H1 (cell line): ENCODE results near the gene MTARC2. TPM values are rescaled to one million over a fixed set of nuclear protein-coding genes. Genes with fewer than 3 reads are reported as not detected.
A peak's percentile ranks its signal among the peaks of the same experiment; 100 is the strongest.

Experiments
- CTCF ChIA-PET: fragments of 300-600 bp; sonication (Branson Sonifier 250); formaldehyde crosslinking; loops from one replicate; lab custom pipeline; 2021; ENCODE audit not compliant: partially characterized antibody; lab: Charles Lee
- POLR2A ChIA-PET: fragments of 300-600 bp; sonication (Branson Sonifier 250); formaldehyde crosslinking; loops from one replicate; lab custom pipeline; 2021; ENCODE audit warnings: inconsistent platforms; ENCODE audit not compliant: partially characterized antibody; lab: Charles Lee
- DNase-seq, 2 experiments: peaks; one replicate each; pipeline versions ENCODE4 v3.0.0 to v3.0.0-alpha.2; 2010 to 2022; ENCODE audit warnings: low spot score in 2 of 2, low read depth in 1 of 2, mixed read lengths in 1 of 2
- FAIRE-seq: peaks from 2 replicates; lab custom pipeline; 2011; peaks lifted over from hg19 to GRCh38; lab: Jason Lieb, UNC
- H2AFZ ChIP-seq: 2 replicates; pipeline ENCODE4 v1.8.1; 2012; ENCODE audit warnings: low read length, inconsistent platforms
- H2AK5ac ChIP-seq: 2 replicates; pipeline ENCODE4 v1.6.1; 2013; ENCODE audit warnings: low read depth, low read length
- H2BK120ac ChIP-seq: replicated peaks from 2 replicates; pipeline ENCODE3; 2013; ENCODE audit warnings: low read depth, low read length, inconsistent platforms
- H2BK12ac ChIP-seq: 2 replicates; pipeline ENCODE4 v1.6.1; 2013; ENCODE audit warnings: low read depth, low read length
- H2BK15ac ChIP-seq: 2 replicates; pipeline ENCODE4 v1.6.1; 2013; ENCODE audit warnings: low read length
- H2BK20ac ChIP-seq: 2 replicates; pipeline ENCODE4 v1.6.1; 2013; ENCODE audit warnings: low read length
- H2BK5ac ChIP-seq: 2 replicates; pipeline ENCODE4 v1.6.1; 2013; ENCODE audit warnings: low read depth, low read length
- H3K14ac ChIP-seq: 2 replicates; pipeline ENCODE4 v1.6.1; 2013; ENCODE audit warnings: inconsistent platforms; ENCODE audit not compliant: insufficient read length
- H3K18ac ChIP-seq: 2 replicates; pipeline ENCODE4 v1.6.1; 2013; ENCODE audit warnings: low read length; ENCODE audit errors: extremely low read depth
- H3K23ac ChIP-seq: 2 replicates; pipeline ENCODE4 v1.6.1; 2013; ENCODE audit warnings: inconsistent platforms; ENCODE audit not compliant: insufficient read length
- H3K23me2 ChIP-seq: 2 replicates; pipeline ENCODE4 v1.6.1; 2013; ENCODE audit warnings: low read depth, low read length
- H3K27ac ChIP-seq: 2 replicates; pipeline ENCODE4 v1.6.1; 2011; ENCODE audit warnings: low read depth, low read length, inconsistent platforms
- H3K27me3 ChIP-seq, 4 experiments: replicated peaks in 1 of 4; 1 replicate in 1 of 4; 2 replicates in 3 of 4; pipeline versions ENCODE4 v1.6.1 to v1.8.1; 2011 to 2013; ENCODE audit warnings: low read length in 3 of 4, mild to moderate bottlenecking in 3 of 4, inconsistent platforms in 2 of 4, mixed read lengths in 2 of 4, moderate library complexity in 1 of 4; ENCODE audit not compliant: control insufficient read depth in 3 of 4, insufficient read depth in 3 of 4; ENCODE audit errors: extremely low read depth in 1 of 4
- H3K36me3 ChIP-seq, 4 experiments: 2 replicates each; pipeline versions ENCODE4 v1.6.1 to v1.8.1; 2011 to 2013; ENCODE audit warnings: mild to moderate bottlenecking in 4 of 4, low read length in 3 of 4, moderate library complexity in 2 of 4, control low read depth in 1 of 4, inconsistent platforms in 1 of 4; ENCODE audit not compliant: insufficient read depth in 4 of 4, control insufficient read depth in 2 of 4
- H3K4ac ChIP-seq: replicated peaks from 2 replicates; pipeline ENCODE3; 2013; ENCODE audit warnings: low read length, low read depth, mixed read lengths, inconsistent platforms; ENCODE audit not compliant: insufficient read length
- H3K4me1 ChIP-seq, 4 experiments: replicated peaks in 1 of 4; 1 replicate in 1 of 4; 2 replicates in 3 of 4; pipeline versions ENCODE4 v1.6.1 to v1.8.1; 2011 to 2013; ENCODE audit warnings: low read length in 3 of 4, inconsistent platforms in 2 of 4, mixed read lengths in 1 of 4; ENCODE audit not compliant: insufficient read depth in 4 of 4, control insufficient read depth in 3 of 4
- H3K4me2 ChIP-seq, 2 experiments: 2 replicates each; pipeline versions ENCODE4 v1.6.1 to v1.8.1; 2011 to 2013; ENCODE audit warnings: low read depth in 2 of 2, low read length in 2 of 2, control low read depth in 1 of 2, inconsistent platforms in 1 of 2, mild to moderate bottlenecking in 1 of 2; ENCODE audit not compliant: insufficient read depth in 1 of 2
- H3K4me3 ChIP-seq, 4 experiments: fragments of 200-600, 300-600 bp in 1 of 4; sonication (generic), shearing (Covaris generic), sonication (Bioruptor Twin) in 1 of 4; 2 replicates each; pipeline versions ENCODE4 v1.5.1 to v1.8.1; 2011 to 2016; ENCODE audit warnings: low read length in 4 of 4, low read depth in 3 of 4, control low read depth in 2 of 4, inconsistent platforms in 2 of 4, mild to moderate bottlenecking in 2 of 4, mixed read lengths in 1 of 4, moderate library complexity in 1 of 4; ENCODE audit not compliant: insufficient read depth in 2 of 4; ENCODE audit errors: extremely low read depth in 1 of 4
- H3K56ac ChIP-seq: replicated peaks from 2 replicates; pipeline ENCODE3; 2013; ENCODE audit warnings: low read depth, mild to moderate bottlenecking, mixed read lengths, low read length, inconsistent platforms; ENCODE audit not compliant: insufficient read length
- H3K79me1 ChIP-seq: 2 replicates; pipeline ENCODE4 v1.6.1; 2013; ENCODE audit warnings: low read depth, low read length, control low read depth
- H3K79me2 ChIP-seq, 2 experiments: 2 replicates each; pipeline versions ENCODE4 v1.6.1 to v1.8.1; 2012 to 2013; ENCODE audit warnings: low read length in 2 of 2, mild to moderate bottlenecking in 2 of 2, inconsistent platforms in 1 of 2; ENCODE audit not compliant: insufficient read depth in 2 of 2, control insufficient read depth in 1 of 2
- H3K9ac ChIP-seq, 4 experiments: replicated peaks in 1 of 4; 1 replicate in 1 of 4; 2 replicates in 3 of 4; pipeline versions ENCODE4 v1.6.1 to v1.8.1; 2011 to 2013; ENCODE audit warnings: low read depth in 3 of 4, low read length in 3 of 4, control low read depth in 2 of 4, mild to moderate bottlenecking in 2 of 4, moderate library complexity in 2 of 4, inconsistent platforms in 1 of 4; ENCODE audit errors: extremely low read depth in 1 of 4
- H3K9me3 ChIP-seq, 2 experiments: 2 replicates each; pipeline versions ENCODE4 v1.6.1 to v1.8.1; 2012 to 2013; ENCODE audit warnings: mild to moderate bottlenecking in 2 of 2, moderate library complexity in 2 of 2, control low read depth in 1 of 2, inconsistent platforms in 1 of 2, low read depth in 1 of 2, low read length in 1 of 2, mixed read lengths in 1 of 2; ENCODE audit not compliant: insufficient read depth in 2 of 2
- H4K20me1 ChIP-seq, 2 experiments: replicated peaks in 1 of 2; 2 replicates each; pipeline versions ENCODE3 to v1.8.1; 2011 to 2013; ENCODE audit warnings: inconsistent platforms in 2 of 2, low read length in 2 of 2, mild to moderate bottlenecking in 1 of 2; ENCODE audit not compliant: insufficient read depth in 2 of 2, control insufficient read depth in 1 of 2
- H4K5ac ChIP-seq: 2 replicates; pipeline ENCODE4 v1.6.1; 2013; ENCODE audit warnings: low read length, low read depth, mixed read lengths, inconsistent platforms; ENCODE audit not compliant: insufficient read length
- H4K8ac ChIP-seq: 2 replicates; pipeline ENCODE4 v1.8.0; 2013; ENCODE audit warnings: mild to moderate bottlenecking, moderate library complexity, low read length, inconsistent platforms; ENCODE audit not compliant: insufficient read depth; ENCODE audit errors: extremely low read depth
- H4K91ac ChIP-seq: replicated peaks from 2 replicates; pipeline ENCODE3; 2013; ENCODE audit warnings: low read length, mixed read lengths, inconsistent platforms; ENCODE audit not compliant: insufficient read length
- CHD1 ChIP-seq: IDR thresholded peaks from 2 replicates; pipeline ENCODE4 v1.6.1; 2012; ENCODE audit warnings: low read depth, low read length, improper control_type of control experiment
- JUND ChIP-seq: IDR thresholded peaks from 2 replicates; pipeline ENCODE4 v1.6.1; 2011; ENCODE audit warnings: mild to moderate bottlenecking, improper control_type of control experiment, low read length
- RAD21 ChIP-seq, 2 experiments: IDR thresholded peaks in 1 of 2; conservative IDR thresholded peaks in 1 of 2; 2 replicates each; pipeline ENCODE4 v1.6.1; 2011; ENCODE audit warnings: low read depth in 2 of 2, low read length in 2 of 2, improper control_type of control experiment in 1 of 2, inconsistent platforms in 1 of 2, mild to moderate bottlenecking in 1 of 2, moderate library complexity in 1 of 2
- SP1 ChIP-seq: IDR thresholded peaks from 2 replicates; pipeline ENCODE4 v1.6.1; 2011; ENCODE audit warnings: low read depth, low read length
- TAF7 ChIP-seq: optimal IDR thresholded peaks from 2 replicates; pipeline ENCODE3; 2011; ENCODE audit warnings: low read depth, mild to moderate bottlenecking, inconsistent platforms, low read length, moderate library complexity, borderline replicate concordance
- TEAD4 ChIP-seq: IDR thresholded peaks from 2 replicates; pipeline ENCODE4 v1.6.1; 2012; ENCODE audit warnings: low read depth, low read length, inconsistent platforms, mixed read lengths
- WGBS, 2 experiments: shearing (Covaris generic) in 1 of 2; methylation state at CpG; one replicate each; pipeline versions ENCODE4 v1.1.6 to v1.1.7; 2013 to 2015; ENCODE audit warnings: low lambda C conversion rate in 2 of 2, mixed read lengths in 2 of 2, inconsistent platforms in 1 of 2, low coverage in 1 of 2, missing lambda C conversion rate in 1 of 2; ENCODE audit not compliant: insufficient replicate concordance in 2 of 2, insufficient coverage in 1 of 2, insufficient read length in 1 of 2; ENCODE audit errors: extremely low coverage in 1 of 2, missing lambda C conversion rate in 1 of 2; 5-methylcytosine and 5-hydroxymethylcytosine counted together
- polyA plus RNA-seq, 7 experiments: library from polyadenylated mRNA; depleted of rRNA in 3 of 7; stranded (reverse) in 5 of 7; unstranded in 2 of 7; fragments of >200 nt in 5 of 7; fragments of 200-250 nt in 2 of 7; gene quantifications; 1 replicate in 5 of 7; 2 replicates in 1 of 7; 4 replicates in 1 of 7; pipeline versions ENCODE4 v1.2.1 to v1.2.3, GENCODE V29; 2011 to 2013; ENCODE audit warnings: missing spikeins in 2 of 7, mixed read lengths in 2 of 7
- total RNA-seq: library from RNA; stranded (reverse); fragmentation: NEBNext Ultra II Directional; extraction: Animal tissue kit (Norgen Biotek cat#: 25700); gene quantifications from 2 replicates; pipeline ENCODE4 v1.2.1, GENCODE V29; 2021
- TF ChIP-seq, protein P1 (sequence below), 3 experiments: IDR thresholded peaks; 1 replicate in 2 of 3; 2 replicates in 1 of 3; pipeline versions ENCODE4 v1.5.1 to v1.6.1; 2011; ENCODE audit warnings: low read length in 3 of 3, mild to moderate bottlenecking in 3 of 3, inconsistent platforms in 2 of 3, low read depth in 1 of 3, moderate library complexity in 1 of 3; ENCODE audit not compliant: insufficient read depth in 1 of 3; ENCODE audit errors: control extremely low read depth in 1 of 3

MTARC2 gene
- total and polyA plus RNA-seq, 2 of the 8 experiments (the other 6 are each of a cell fraction or from before 2014, with no cell fraction given), result 7.2 to 7.9 TPM

DNA sequence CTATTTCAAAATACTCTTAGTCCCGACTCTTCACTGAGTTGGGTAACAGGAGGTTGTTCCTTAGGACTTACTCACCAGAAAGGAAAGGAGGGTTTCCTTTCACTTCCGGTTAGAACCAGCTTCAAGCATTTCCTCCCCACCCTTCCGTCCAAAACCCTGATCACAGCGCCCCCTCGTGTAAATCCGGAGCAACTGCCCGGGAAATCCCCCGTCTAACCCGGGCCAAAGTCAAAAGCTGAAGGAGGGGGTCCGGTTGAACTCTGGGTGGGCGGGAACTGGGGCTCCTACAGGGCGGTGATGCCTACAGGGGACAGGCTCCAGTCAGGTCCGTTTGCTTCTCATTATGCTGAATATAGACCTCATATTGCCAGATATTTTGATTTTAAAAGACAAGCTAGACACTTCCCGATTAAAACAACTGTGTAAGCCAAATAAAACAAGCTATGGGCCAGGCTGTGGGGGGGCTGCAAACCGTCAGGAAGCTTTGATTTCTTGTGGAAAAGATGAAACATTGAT, 15.0 kb upstream of the MTARC2 start:
- no peak overlapping the region for H2BK120ac ChIP-seq
- H3K23me2 ChIP-seq, result no peaks in the 10 kb centered on the region; the same call in 1 of the 2 replicates
- ChIA-PET CTCF (interaction anchor here (0.6 to 4.0 kb wide), 40 partner anchors 9 to 794 kb away, joined by 3 to 27 read pairs (median 4); partner anchors contain the start of genes MTARC1 and MTARC2), POLR2A (interaction anchor here (0.7 to 2.6 kb wide), 4 partner anchors 9 to 53 kb away, joined by 3 to 14 read pairs (median 4); partner anchors contain the start of genes MTARC1 and MTARC2)
- peak overlapping the region in 1 of 4 experiments; percentile 33; a peak in 1 of 8 replicates for H3K4me3 ChIP-seq
- no peak overlapping the region for H2BK15ac ChIP-seq
- no peak overlapping the region for H3K9ac ChIP-seq
- no peaks in the 10 kb centered on the region for H4K20me1 ChIP-seq
- no peak overlapping the region for H3K4ac ChIP-seq
- no peak overlapping the region for H2BK5ac ChIP-seq
- H2BK12ac ChIP-seq, result no peak overlapping the region
- peak; percentile 73 to 97 for DNase-seq
- 11% methylated on average over 14 of the region's 15 CpGs; no CpG with 5 or more reads in 1 of the 2 experiments for WGBS, 2 experiments
- no peak overlapping the region for H4K91ac ChIP-seq
- H2AFZ ChIP-seq, result peak overlapping the region; percentile 49; the same call in 1 of the 2 replicates
- H3K27ac ChIP-seq, result no peak overlapping the region
- no peaks in the 10 kb centered on the region for H3K9me3 ChIP-seq
- no peaks in the 10 kb centered on the region for H3K36me3 ChIP-seq
- peaks cover 0 to 2% (median 0%) of the 10 kb centered on the region in 4 experiments; a peak in 1 of 7 replicates for H3K4me1 ChIP-seq
- no peak overlapping the region for H2BK20ac ChIP-seq
- H3K14ac ChIP-seq, result no peak overlapping the region
- H3K4me2 ChIP-seq, result peak overlapping the region in 1 of 2 experiments; percentile 44; a peak in 1 of 4 replicates
- no peak overlapping the region for H4K8ac ChIP-seq
- no peak overlapping the region for H3K56ac ChIP-seq
- H3K23ac ChIP-seq, result no peak overlapping the region
- H3K79me1 ChIP-seq, result no peaks in the 10 kb centered on the region
- no peak overlapping the region for H4K5ac ChIP-seq
- H3K27me3 ChIP-seq, result no peaks in the 10 kb centered on the region
- H3K18ac ChIP-seq, result no peak overlapping the region
- H3K79me2 ChIP-seq, result no peaks in the 10 kb centered on the region
- peak; percentile 78 for FAIRE-seq
- H2AK5ac ChIP-seq, result no peak overlapping the region
- TF ChIP-seq SP1, result 0 out of 2 replicates have a peak, but pooled peaks have one; percentile 38
- TF ChIP-seq CHD1, result no peak
- TF ChIP-seq TAF7, result peak; percentile 72
- TF ChIP-seq, protein P1, sequence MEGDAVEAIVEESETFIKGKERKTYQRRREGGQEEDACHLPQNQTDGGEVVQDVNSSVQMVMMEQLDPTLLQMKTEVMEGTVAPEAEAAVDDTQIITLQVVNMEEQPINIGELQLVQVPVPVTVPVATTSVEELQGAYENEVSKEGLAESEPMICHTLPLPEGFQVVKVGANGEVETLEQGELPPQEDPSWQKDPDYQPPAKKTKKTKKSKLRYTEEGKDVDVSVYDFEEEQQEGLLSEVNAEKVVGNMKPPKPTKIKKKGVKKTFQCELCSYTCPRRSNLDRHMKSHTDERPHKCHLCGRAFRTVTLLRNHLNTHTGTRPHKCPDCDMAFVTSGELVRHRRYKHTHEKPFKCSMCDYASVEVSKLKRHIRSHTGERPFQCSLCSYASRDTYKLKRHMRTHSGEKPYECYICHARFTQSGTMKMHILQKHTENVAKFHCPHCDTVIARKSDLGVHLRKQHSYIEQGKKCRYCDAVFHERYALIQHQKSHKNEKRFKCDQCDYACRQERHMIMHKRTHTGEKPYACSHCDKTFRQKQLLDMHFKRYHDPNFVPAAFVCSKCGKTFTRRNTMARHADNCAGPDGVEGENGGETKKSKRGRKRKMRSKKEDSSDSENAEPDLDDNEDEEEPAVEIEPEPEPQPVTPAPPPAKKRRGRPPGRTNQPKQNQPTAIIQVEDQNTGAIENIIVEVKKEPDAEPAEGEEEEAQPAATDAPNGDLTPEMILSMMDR (IDR thresholded peaks at IDR 0.05; ENCODE audit: control extremely low read depth in 1 of 3, insufficient read depth in 1 of 3, low read depth in 1 of 3, low read length in 3 of 3), result peak; percentile 78 to 91 (median 87)
- TF ChIP-seq JUND, result peak; percentile 51; the same call in 1 of the 2 replicates
- peak; percentile 42; the same call in 1 of the 2 replicates for TF ChIP-seq TEAD4
- peak; percentile 83 to 84 for TF ChIP-seq RAD21 (IDR thresholded peaks at IDR 0.05 in 1 of 2, conservative IDR thresholded peaks at IDR 0.05 in 1 of 2; ENCODE audit: low read depth in 2 of 2, low read length in 2 of 2)
